MCF 10A (cell line): Measurements from ENCODE around the gene MED12L. TPM values are rescaled to one million over a fixed set of nuclear protein-coding genes. Genes with fewer than 3 reads are reported as not detected.

Experiments used
- BruUV-seq: library from RNA; stranded (reverse); fragments of 400-500 nt; replicated peaks from 2 replicates; lab custom pipeline; 2021; lab: Mats Ljungman, UMichigan
- CTCF ChIA-PET: fragments of 300-600 bp; sonication (Branson Sonifier 250); formaldehyde crosslinking; extraction: SDS; loops from one replicate; lab custom pipeline; 2021; ENCODE audit warnings: antibody characterized with exemption, inconsistent platforms; lab: Yijun Ruan, JAX
- POLR2A ChIA-PET: fragments of 300-600, 350-650 bp; sonication (Branson Sonifier 250); formaldehyde crosslinking; extraction: SDS; loops from one replicate; lab custom pipeline; 2020; ENCODE audit warnings: antibody characterized with exemption, inconsistent platforms; lab: Yijun Ruan, JAX
- DNase-seq: peaks from one replicate; pipeline ENCODE4 v3.0.0-alpha.2; 2018; ENCODE audit not compliant: unreplicated experiment
- H3K27ac Mint-ChIP-seq: one replicate; pipeline ENCODE4 v1.8.0; 2022; ENCODE audit warnings: mild to moderate bottlenecking, low read depth, mixed read lengths; ENCODE audit not compliant: unreplicated experiment
- H3K27me3 Mint-ChIP-seq: one replicate; pipeline ENCODE4 v1.8.0; 2022; ENCODE audit warnings: mixed read lengths; ENCODE audit not compliant: insufficient read depth, unreplicated experiment
- H3K36me3 Mint-ChIP-seq: one replicate; pipeline ENCODE4 v1.8.0; 2022; ENCODE audit warnings: mild to moderate bottlenecking, moderate library complexity, mixed read lengths; ENCODE audit not compliant: insufficient read depth, unreplicated experiment
- H3K4me1 Mint-ChIP-seq: one replicate; pipeline ENCODE4 v1.8.0; 2022; ENCODE audit warnings: mixed read lengths; ENCODE audit not compliant: insufficient read depth, unreplicated experiment
- H3K4me3 Mint-ChIP-seq: one replicate; pipeline ENCODE4 v1.8.0; 2022; ENCODE audit warnings: mild to moderate bottlenecking, moderate library complexity, mixed read lengths; ENCODE audit not compliant: unreplicated experiment
- H3K9me3 Mint-ChIP-seq: one replicate; pipeline ENCODE4 v1.8.0; 2022; ENCODE audit warnings: mixed read lengths; ENCODE audit not compliant: unreplicated experiment
- CTCF ChIP-seq: fragments of 200-600 bp; IDR thresholded peaks from one replicate; pipeline ENCODE4 v1.8.0; 2022; ENCODE audit warnings: antibody characterized with exemption, mild to moderate bottlenecking; ENCODE audit not compliant: unreplicated experiment
- intact Hi-C: fragments of 100-400 bp; cut with micrococcal nuclease; formaldehyde crosslinking; loops from 2 replicates; pipeline ENCODE4 v1.14.1; 2022
- total RNA-seq: library from RNA; stranded (reverse); gene quantifications from 2 replicates; pipeline ENCODE4 v1.2.3, GENCODE V29; 2022

MED12L gene
- total RNA-seq, 1 experiment from 2014 or later: 0.47 TPM

DNA sequence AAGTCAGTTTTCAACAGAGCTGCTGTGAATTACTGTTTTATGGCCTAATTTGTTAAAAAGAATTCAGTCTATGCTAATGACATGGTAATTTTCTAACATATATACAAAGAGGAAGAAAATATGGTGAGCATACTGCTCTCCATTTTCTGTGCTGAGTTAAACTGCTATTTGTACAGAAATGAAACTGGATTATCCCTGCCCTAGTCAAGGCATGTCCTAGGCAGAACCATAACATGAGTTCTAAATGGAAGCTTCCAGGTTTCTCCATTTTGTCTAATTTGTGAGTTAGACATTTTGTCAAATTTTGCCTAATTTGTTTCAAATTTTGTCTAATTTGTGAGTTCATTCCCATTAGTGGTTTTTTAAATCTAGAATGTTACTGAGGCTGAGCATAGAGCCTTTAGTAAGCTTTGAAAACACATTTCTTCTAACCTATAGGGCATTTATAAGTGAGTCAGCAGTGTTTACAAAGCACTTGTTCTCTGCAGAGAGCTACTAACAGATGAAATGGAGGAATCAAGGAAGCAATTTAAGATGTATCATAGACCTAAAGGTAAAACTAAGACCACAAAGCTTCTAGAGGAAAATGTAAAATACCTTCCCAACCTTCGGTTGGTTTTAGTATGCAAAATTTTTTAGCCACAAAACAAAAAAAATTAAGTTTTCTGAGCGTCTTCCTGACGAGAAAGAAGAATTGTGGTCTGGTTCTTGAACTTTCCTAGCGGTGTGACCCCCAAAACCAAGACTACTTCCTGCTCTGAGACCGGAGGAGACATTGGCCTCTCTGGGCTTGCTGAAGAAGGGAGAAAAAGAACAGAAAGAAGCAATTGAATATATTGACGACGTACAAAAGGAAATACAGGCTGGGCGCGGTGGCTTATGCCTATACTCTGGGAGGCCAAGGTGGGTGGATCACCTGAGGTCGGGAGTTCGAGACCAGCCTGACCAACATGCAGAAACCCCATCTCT, 183.1 kb downstream of the MED12L start:
- CTCF ChIA-PET: interaction anchor here (0.6 to 2.7 kb wide), 8 partner anchors 12 to 1002 kb away, joined by 3 to 18 read pairs (median 4); no protein-coding TSS in a partner anchor
- DNase-seq: no peak
- TF ChIP-seq CTCF: no peak
- Mint-ChIP-seq H3K9me3 (no peaks in the 10 kb centered on the region), H3K27ac (no peak overlapping the region), H3K27me3 (no peaks in the 10 kb centered on the region), H3K36me3 (no peaks in the 10 kb centered on the region), H3K4me3 (no peak overlapping the region), H3K4me1 (no peaks in the 10 kb centered on the region)
- BruUV-seq: no TSS peak
- intact Hi-C loops: no loop called here
- POLR2A ChIA-PET: interaction anchor here (0.6 to 0.7 kb wide), 3 partner anchors 9 to 892 kb away, joined by 3 read pairs; no protein-coding TSS in a partner anchor

GRCh38 chr3:151269631-151270030, 184.2 kb downstream of the MED12L start:
- no peak for DNase-seq
- TF ChIP-seq CTCF: no peak
- Mint-ChIP-seq H3K4me1 (no peaks in the 10 kb centered on the region), H3K27me3 (no peaks in the 10 kb centered on the region), H3K27ac (no peak overlapping the region), H3K9me3 (no peaks in the 10 kb centered on the region), H3K36me3 (no peaks in the 10 kb centered on the region), H3K4me3 (no peak overlapping the region)
- ChIA-PET POLR2A (no interaction called here), CTCF (interaction anchor here (0.9 kb wide), 1 partner anchor 44 kb away, joined by 3 read pairs; no protein-coding TSS in a partner anchor)
- intact Hi-C loops: no loop called here
- BruUV-seq: no TSS peak

DNA sequence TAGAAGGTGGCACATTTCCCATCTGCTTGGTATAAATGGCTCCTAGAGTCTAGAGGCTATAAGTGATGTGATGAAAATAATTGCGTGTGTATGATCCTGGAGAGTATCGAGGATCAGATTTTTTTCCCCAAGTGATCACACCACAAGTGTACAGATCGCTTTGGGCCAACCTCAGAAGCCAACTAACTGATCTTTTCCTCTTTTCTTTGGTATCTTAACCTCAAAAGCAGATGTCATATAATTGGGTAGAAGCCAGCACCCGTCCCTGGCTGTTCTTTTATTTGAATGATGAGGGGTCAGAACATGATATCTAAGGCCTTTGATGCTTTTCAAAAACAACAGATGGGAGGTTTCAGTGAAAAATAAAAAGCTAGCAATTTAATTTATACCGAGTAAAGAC, 189.6 kb downstream of the MED12L start:
- intact Hi-C loops: no loop called here
- ChIA-PET CTCF (interaction anchor here (1.2 to 1.5 kb wide), 3 partner anchors 13 to 119 kb away, joined by 3 to 9 read pairs (median 3); no protein-coding TSS in a partner anchor), POLR2A (no interaction called here)
- no peaks in the 10 kb centered on the region for H3K9me3 Mint-ChIP-seq
- no peaks in the 10 kb centered on the region for H3K36me3 Mint-ChIP-seq
- H3K27me3 Mint-ChIP-seq: no peaks in the 10 kb centered on the region
- H3K4me3 Mint-ChIP-seq: no peak overlapping the region
- H3K27ac Mint-ChIP-seq: no peak overlapping the region
- no peak for TF ChIP-seq CTCF
- BruUV-seq: no TSS peak
- no peak for DNase-seq
- H3K4me1 Mint-ChIP-seq: no peaks in the 10 kb centered on the region

- Mint-ChIP-seq H3K9me3 (no peaks in the 10 kb centered on the region), H3K36me3 (no peaks in the 10 kb centered on the region), H3K4me3 (no peak overlapping the region), H3K27ac (no peak overlapping the region), H3K4me1 (no peaks in the 10 kb centered on the region), H3K27me3 (no peaks in the 10 kb centered on the region)
- DNase-seq: no peak
- no peak for TF ChIP-seq CTCF
- ChIA-PET CTCF (interaction anchor here (0.8 to 1.5 kb wide), 5 partner anchors 14 to 130 kb away, joined by 3 to 9 read pairs (median 3); no protein-coding TSS in a partner anchor), POLR2A (no interaction called here)
- BruUV-seq: no TSS peak
- intact Hi-C loops: no loop called here
Measured at GRCh38 chr3:151276038-151276686, 190.7 kb downstream of the MED12L start.
